Measurements from ENCODE around the gene PUM1.

The PUM1 gene

GRCh38 chr1:30991862-30992606 is 73.5 kb downstream of the PUM1 start:
- FAIRE-seq (no peak), DNase-seq (ENCODE audit: insufficient read length, low spot score) (no peak)
- TF ChIP-seq CTCF (IDR thresholded peaks at IDR 0.05; ENCODE audit: insufficient read depth, missing control alignments): no peak

GRCh38 chr1:30990591-30990990 is 74.9 kb downstream of the PUM1 start:
- TF ChIP-seq CTCF (IDR thresholded peaks at IDR 0.05; ENCODE audit: insufficient read depth, missing control alignments): no peak
- no peak for DNase-seq (ENCODE audit: insufficient read length, low spot score)
- FAIRE-seq: no peak

- no peak for FAIRE-seq
- TF ChIP-seq CTCF (IDR thresholded peaks at IDR 0.05; ENCODE audit: insufficient read depth, missing control alignments): no peak
- DNase-seq (ENCODE audit: insufficient read length, low spot score): no peak
Measured at GRCh38 chr1:30988045-30988444, 77.5 kb downstream of the PUM1 start.

GRCh38 chr1:30986755-30987154 is 78.8 kb downstream of the PUM1 start:
- TF ChIP-seq CTCF (IDR thresholded peaks at IDR 0.05; ENCODE audit: insufficient read depth, missing control alignments): no peak
- no peak for FAIRE-seq
- no peak for DNase-seq (ENCODE audit: insufficient read length, low spot score)

GRCh38 chr1:30984991-30985503 is 80.5 kb downstream of the PUM1 start:
- no peak for DNase-seq (ENCODE audit: insufficient read length, low spot score)
- FAIRE-seq: no peak
- no peak for TF ChIP-seq CTCF (IDR thresholded peaks at IDR 0.05; ENCODE audit: insufficient read depth, missing control alignments)

GRCh38 chr1:30984165-30984889 is 81.2 kb downstream of the PUM1 start:
- TF ChIP-seq CTCF (IDR thresholded peaks at IDR 0.05; ENCODE audit: insufficient read depth, missing control alignments): no peak
- no peak for FAIRE-seq
- DNase-seq (ENCODE audit: insufficient read length, low spot score): no peak

- no peak for TF ChIP-seq CTCF (IDR thresholded peaks at IDR 0.05; ENCODE audit: insufficient read depth, missing control alignments)
- DNase-seq (ENCODE audit: insufficient read length, low spot score) (no peak), FAIRE-seq (no peak)
Measured at GRCh38 chr1:30982937-30983336, 82.6 kb downstream of the PUM1 start.

Measured in D721Med (cell line).